Neural cell (in vitro differentiated cells): ENCODE measurements around the gene PDIA6. TPM values are rescaled to one million over a fixed set of nuclear protein-coding genes. Genes with fewer than 3 reads are reported as not detected.

Experiments
- H2AFZ ChIP-seq: fragments of 200-600, 300-800 bp; sonication (generic), shearing (Covaris generic); 2 replicates; pipeline ENCODE4 v1.6.0; 2014; ENCODE audit warnings: low read depth, mild to moderate bottlenecking, antibody characterized with exemption, low read length, moderate library complexity
- H3F3A ChIP-seq: fragments of 200-600 bp; shearing (Covaris generic); 2 replicates; pipeline ENCODE4 v1.6.1; 2016; ENCODE audit warnings: mild to moderate bottlenecking, moderate library complexity, mixed read lengths, antibody characterized with exemption, low read length; ENCODE audit not compliant: insufficient read depth, poor library complexity, severe bottlenecking
- H3K27ac ChIP-seq: fragments of 200-600, 300-800 bp; sonication (generic), shearing (Covaris generic); 2 replicates; pipeline ENCODE4 v1.5.1; 2014; ENCODE audit warnings: mild to moderate bottlenecking, low read length, moderate library complexity
- H3K27me3 ChIP-seq: fragments of 300-800, 200-600 bp; sonication (generic), shearing (Covaris generic); 2 replicates; pipeline ENCODE4 v1.6.0; 2014; ENCODE audit warnings: mild to moderate bottlenecking, low read depth, low read length, moderate library complexity; ENCODE audit not compliant: insufficient read depth
- H3K36me3 ChIP-seq: fragments of 300-800, 200-600 bp; sonication (generic), shearing (Covaris generic); 2 replicates; pipeline ENCODE4 v1.5.1; 2014; ENCODE audit warnings: mild to moderate bottlenecking, antibody characterized with exemption, low read length, moderate library complexity; ENCODE audit not compliant: insufficient read depth
- H3K4me2 ChIP-seq: fragments of 300-800, 200-600 bp; sonication (generic), shearing (Covaris generic); 2 replicates; pipeline ENCODE4 v1.6.0; 2014; ENCODE audit warnings: mild to moderate bottlenecking, low read length
- H3K4me3 ChIP-seq: fragments of 300-800, 200-600 bp; sonication (generic), shearing (Covaris generic); 2 replicates; pipeline ENCODE4 v1.5.1; 2014; ENCODE audit warnings: mild to moderate bottlenecking, low read length, moderate library complexity
- H3K79me2 ChIP-seq: fragments of 200-600 bp; shearing (Covaris generic); replicated peaks from 2 replicates; pipeline ENCODE4 v1.6.0; 2014; ENCODE audit warnings: mild to moderate bottlenecking, low read length, moderate library complexity; ENCODE audit not compliant: insufficient read depth
- H3K9ac ChIP-seq: fragments of 300-800, 200-600 bp; sonication (generic), shearing (Covaris generic); 2 replicates; pipeline ENCODE4 v1.6.1; 2016; ENCODE audit warnings: mild to moderate bottlenecking, low read length, mixed read lengths
- H3K9me2 ChIP-seq: fragments of 200-600 bp; shearing (Covaris generic); 2 replicates; pipeline ENCODE4 v1.6.1; 2016; ENCODE audit warnings: mild to moderate bottlenecking, low read length, mixed read lengths; ENCODE audit not compliant: insufficient read depth
- H3K9me3 ChIP-seq: fragments of 200-600, 300-800 bp; sonication (generic), shearing (Covaris generic); 2 replicates; pipeline ENCODE4 v1.6.1; 2016; ENCODE audit warnings: mild to moderate bottlenecking, mixed run types, low read length, moderate library complexity, mixed read lengths
- H4K20me1 ChIP-seq: fragments of 200-600 bp; shearing (Covaris generic); 2 replicates; pipeline ENCODE4 v1.6.1; 2016; ENCODE audit warnings: mild to moderate bottlenecking, mixed run types; ENCODE audit not compliant: insufficient read depth
- EP300 ChIP-seq: fragments of 450-650 bp; conservative IDR thresholded peaks from 2 replicates; pipeline ENCODE4 v1.6.1; 2014; ENCODE audit warnings: antibody characterized with exemption, mild to moderate bottlenecking, moderate library complexity; ENCODE audit not compliant: poor library complexity, severe bottlenecking
- EZH2 ChIP-seq: fragments of 200-600, 300-800 bp; shearing (Covaris generic), sonication (generic); IDR thresholded peaks from 2 replicates; pipeline ENCODE4 v1.6.1; 2014; ENCODE audit warnings: antibody characterized with exemption, low read length, borderline replicate concordance, mild to moderate bottlenecking; ENCODE audit not compliant: insufficient read depth, poor library complexity, severe bottlenecking
- MXI1 ChIP-seq: fragments of 450-650 bp; conservative IDR thresholded peaks from 2 replicates; pipeline ENCODE4 v1.6.1; 2014; ENCODE audit warnings: antibody characterized with exemption, mild to moderate bottlenecking; ENCODE audit not compliant: poor library complexity, severe bottlenecking
- POLR2AphosphoS5 ChIP-seq: IDR thresholded peaks from 2 replicates; pipeline ENCODE4 v1.6.1; 2012
- RAD21 ChIP-seq: fragments of 450-650 bp; conservative IDR thresholded peaks from 2 replicates; pipeline ENCODE4 v1.6.1; 2014; ENCODE audit warnings: antibody characterized with exemption, mild to moderate bottlenecking, moderate library complexity
- SMC3 ChIP-seq: fragments of 450-650 bp; conservative IDR thresholded peaks from 2 replicates; pipeline ENCODE4 v1.6.1; 2014; ENCODE audit warnings: antibody characterized with exemption, mild to moderate bottlenecking, moderate library complexity; ENCODE audit not compliant: poor library complexity
- TAF1 ChIP-seq: IDR thresholded peaks from 2 replicates; pipeline ENCODE4 v1.6.1; 2012; ENCODE audit warnings: low read depth
- polyA plus RNA-seq: library from polyadenylated mRNA; depleted of rRNA; stranded (reverse); fragments of >200 nt; gene quantifications from 2 replicates; pipeline ENCODE4 v1.2.3, GENCODE V29; 2014
- TF ChIP-seq, protein P1 (sequence below): fragments of 450-650 bp; IDR thresholded peaks from 2 replicates; pipeline ENCODE4 v1.5.1; 2014; ENCODE audit warnings: antibody characterized with exemption, mild to moderate bottlenecking, moderate library complexity; ENCODE audit not compliant: poor library complexity, severe bottlenecking
- TF ChIP-seq, protein P2 (sequence below): IDR thresholded peaks from 2 replicates; pipeline ENCODE4 v1.6.1; 2012; ENCODE audit warnings: borderline replicate concordance

Gene PDIA6
- polyA plus RNA-seq, 1 donor from 2014 or later = 124 TPM

DNA sequence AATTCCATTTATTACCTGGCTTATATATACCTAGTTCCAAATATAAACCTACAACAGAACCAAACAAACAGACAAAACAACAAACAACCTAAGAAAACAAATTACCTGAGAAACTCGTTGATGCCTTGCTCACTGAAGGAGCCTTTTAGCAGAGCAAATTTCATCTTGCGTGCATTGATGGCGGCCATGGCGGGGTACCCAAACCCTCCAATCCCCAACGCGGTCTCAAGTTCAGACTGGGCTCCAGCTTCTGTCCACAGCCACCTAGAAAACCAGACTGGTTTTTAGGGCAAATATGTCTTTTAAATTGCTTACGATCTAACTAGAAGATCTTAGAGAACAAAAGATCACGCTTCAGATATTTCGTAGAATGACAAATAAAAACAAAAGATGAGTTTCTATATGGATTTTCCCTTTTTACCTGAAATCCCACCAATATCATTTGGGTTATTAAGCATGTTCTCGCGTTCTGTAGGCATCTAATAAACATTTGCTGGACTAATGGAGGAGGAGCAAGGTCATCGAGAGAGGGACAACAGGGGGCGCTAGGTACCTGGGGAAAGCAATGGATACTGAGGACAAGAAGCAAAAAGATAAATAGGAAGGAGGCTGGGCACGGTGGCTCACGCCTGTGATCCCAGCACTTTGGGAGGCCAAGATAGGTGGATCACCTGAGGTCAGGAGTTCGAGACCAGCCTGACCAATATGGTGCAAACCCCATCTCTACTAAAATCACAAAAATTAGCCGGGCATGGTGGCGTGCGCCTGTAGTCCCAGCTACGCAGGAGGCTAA, 25.2 kb downstream of the PDIA6 start:
- no peaks in the 10 kb centered on the region for H4K20me1 ChIP-seq
- H3K9me3 ChIP-seq = no peaks in the 10 kb centered on the region
- H3K36me3 ChIP-seq = no peaks in the 10 kb centered on the region
- H3K79me2 ChIP-seq = no peaks in the 10 kb centered on the region
- TF ChIP-seq EZH2 (no peak), TAF1 (no peak), POLR2AphosphoS5 (no peak), RAD21 (peak; percentile 26), EP300 (no peak), SMC3 (no peak), MXI1 (no peak)
- TF ChIP-seq, protein P1, sequence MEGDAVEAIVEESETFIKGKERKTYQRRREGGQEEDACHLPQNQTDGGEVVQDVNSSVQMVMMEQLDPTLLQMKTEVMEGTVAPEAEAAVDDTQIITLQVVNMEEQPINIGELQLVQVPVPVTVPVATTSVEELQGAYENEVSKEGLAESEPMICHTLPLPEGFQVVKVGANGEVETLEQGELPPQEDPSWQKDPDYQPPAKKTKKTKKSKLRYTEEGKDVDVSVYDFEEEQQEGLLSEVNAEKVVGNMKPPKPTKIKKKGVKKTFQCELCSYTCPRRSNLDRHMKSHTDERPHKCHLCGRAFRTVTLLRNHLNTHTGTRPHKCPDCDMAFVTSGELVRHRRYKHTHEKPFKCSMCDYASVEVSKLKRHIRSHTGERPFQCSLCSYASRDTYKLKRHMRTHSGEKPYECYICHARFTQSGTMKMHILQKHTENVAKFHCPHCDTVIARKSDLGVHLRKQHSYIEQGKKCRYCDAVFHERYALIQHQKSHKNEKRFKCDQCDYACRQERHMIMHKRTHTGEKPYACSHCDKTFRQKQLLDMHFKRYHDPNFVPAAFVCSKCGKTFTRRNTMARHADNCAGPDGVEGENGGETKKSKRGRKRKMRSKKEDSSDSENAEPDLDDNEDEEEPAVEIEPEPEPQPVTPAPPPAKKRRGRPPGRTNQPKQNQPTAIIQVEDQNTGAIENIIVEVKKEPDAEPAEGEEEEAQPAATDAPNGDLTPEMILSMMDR = peak; percentile 23
- TF ChIP-seq, protein P2, sequence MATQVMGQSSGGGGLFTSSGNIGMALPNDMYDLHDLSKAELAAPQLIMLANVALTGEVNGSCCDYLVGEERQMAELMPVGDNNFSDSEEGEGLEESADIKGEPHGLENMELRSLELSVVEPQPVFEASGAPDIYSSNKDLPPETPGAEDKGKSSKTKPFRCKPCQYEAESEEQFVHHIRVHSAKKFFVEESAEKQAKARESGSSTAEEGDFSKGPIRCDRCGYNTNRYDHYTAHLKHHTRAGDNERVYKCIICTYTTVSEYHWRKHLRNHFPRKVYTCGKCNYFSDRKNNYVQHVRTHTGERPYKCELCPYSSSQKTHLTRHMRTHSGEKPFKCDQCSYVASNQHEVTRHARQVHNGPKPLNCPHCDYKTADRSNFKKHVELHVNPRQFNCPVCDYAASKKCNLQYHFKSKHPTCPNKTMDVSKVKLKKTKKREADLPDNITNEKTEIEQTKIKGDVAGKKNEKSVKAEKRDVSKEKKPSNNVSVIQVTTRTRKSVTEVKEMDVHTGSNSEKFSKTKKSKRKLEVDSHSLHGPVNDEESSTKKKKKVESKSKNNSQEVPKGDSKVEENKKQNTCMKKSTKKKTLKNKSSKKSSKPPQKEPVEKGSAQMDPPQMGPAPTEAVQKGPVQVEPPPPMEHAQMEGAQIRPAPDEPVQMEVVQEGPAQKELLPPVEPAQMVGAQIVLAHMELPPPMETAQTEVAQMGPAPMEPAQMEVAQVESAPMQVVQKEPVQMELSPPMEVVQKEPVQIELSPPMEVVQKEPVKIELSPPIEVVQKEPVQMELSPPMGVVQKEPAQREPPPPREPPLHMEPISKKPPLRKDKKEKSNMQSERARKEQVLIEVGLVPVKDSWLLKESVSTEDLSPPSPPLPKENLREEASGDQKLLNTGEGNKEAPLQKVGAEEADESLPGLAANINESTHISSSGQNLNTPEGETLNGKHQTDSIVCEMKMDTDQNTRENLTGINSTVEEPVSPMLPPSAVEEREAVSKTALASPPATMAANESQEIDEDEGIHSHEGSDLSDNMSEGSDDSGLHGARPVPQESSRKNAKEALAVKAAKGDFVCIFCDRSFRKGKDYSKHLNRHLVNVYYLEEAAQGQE = no peak
- H3K9ac ChIP-seq = no peak overlapping the region
- H3K4me2 ChIP-seq = no peak overlapping the region
- H3K27me3 ChIP-seq = no peaks in the 10 kb centered on the region
- H3K4me3 ChIP-seq = no peak overlapping the region
- H3K9me2 ChIP-seq = no peaks in the 10 kb centered on the region
- H2AFZ ChIP-seq = no peak overlapping the region
- no peak overlapping the region for H3K27ac ChIP-seq
- H3F3A ChIP-seq = no peaks in the 10 kb centered on the region

DNA sequence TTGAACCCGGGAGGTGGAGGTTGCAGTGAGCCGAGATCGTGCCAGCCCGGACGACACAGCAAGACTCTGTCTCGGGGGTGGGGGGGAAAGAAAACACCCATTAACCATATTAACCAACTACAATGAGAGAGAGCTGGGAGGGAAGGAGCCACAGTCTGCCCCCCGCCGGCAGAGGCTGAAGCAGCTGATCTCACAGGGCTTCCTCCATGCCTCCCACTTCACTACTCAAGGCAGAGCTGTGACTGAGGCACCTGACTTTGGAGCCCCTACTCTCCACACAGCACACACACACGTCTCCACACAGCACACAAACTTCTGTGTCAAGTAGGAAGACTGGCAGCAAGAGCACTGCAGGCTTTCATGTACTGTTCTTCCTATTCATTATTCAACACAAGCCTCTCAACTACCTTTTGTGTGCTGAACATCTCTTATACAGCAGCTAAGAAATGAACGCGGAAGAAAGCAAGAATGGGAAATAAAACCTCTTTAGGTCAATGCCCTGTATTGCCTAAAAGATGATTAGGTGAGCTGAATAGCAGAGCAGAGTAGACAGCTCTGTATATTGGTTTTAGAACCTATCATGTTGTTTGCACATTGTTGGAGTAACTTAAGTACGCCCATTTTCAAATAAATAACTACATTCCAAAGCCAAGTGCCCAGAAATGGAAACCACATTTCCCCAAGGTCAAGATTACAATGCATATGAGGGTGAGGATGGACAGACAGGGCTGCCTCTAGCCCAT, 26.2 kb downstream of the PDIA6 start:
- H3K79me2 ChIP-seq = no peaks in the 10 kb centered on the region
- H3K9me2 ChIP-seq = no peaks in the 10 kb centered on the region
- H3K9me3 ChIP-seq = no peaks in the 10 kb centered on the region
- TF ChIP-seq, protein P1 = no peak
- TF ChIP-seq RAD21 (no peak), EZH2 (no peak), TAF1 (no peak), SMC3 (no peak), POLR2AphosphoS5 (no peak), MXI1 (no peak), EP300 (no peak)
- TF ChIP-seq, protein P2 = no peak
- no peaks in the 10 kb centered on the region for H3F3A ChIP-seq
- H3K36me3 ChIP-seq = no peaks in the 10 kb centered on the region
- no peak overlapping the region for H3K27ac ChIP-seq
- no peak overlapping the region for H2AFZ ChIP-seq
- H3K27me3 ChIP-seq = no peaks in the 10 kb centered on the region
- H4K20me1 ChIP-seq = no peaks in the 10 kb centered on the region
- no peak overlapping the region for H3K4me2 ChIP-seq
- no peak overlapping the region for H3K9ac ChIP-seq
- H3K4me3 ChIP-seq = no peak overlapping the region
